H1 (cell line): ENCODE data around the gene ZNF613. TPM values are rescaled to one million over a fixed set of nuclear protein-coding genes. Genes with fewer than 3 reads are reported as not detected.
A peak's percentile ranks its signal among the peaks of the same experiment; 100 is the strongest.

ENCODE experiments used
- CTCF ChIA-PET: fragments of 300-600 bp; sonication (Branson Sonifier 250); formaldehyde crosslinking; loops from one replicate; lab custom pipeline; 2021; ENCODE audit not compliant: partially characterized antibody; lab: Charles Lee
- POLR2A ChIA-PET: fragments of 300-600 bp; sonication (Branson Sonifier 250); formaldehyde crosslinking; loops from one replicate; lab custom pipeline; 2021; ENCODE audit warnings: inconsistent platforms; ENCODE audit not compliant: partially characterized antibody; lab: Charles Lee
- DNase-seq, 2 experiments: peaks; one replicate each; pipeline versions ENCODE4 v3.0.0 to v3.0.0-alpha.2; 2010 to 2022; ENCODE audit warnings: low spot score in 2 of 2, low read depth in 1 of 2, mixed read lengths in 1 of 2
- FAIRE-seq: peaks from 2 replicates; lab custom pipeline; 2011; peaks lifted over from hg19 to GRCh38; lab: Jason Lieb, UNC
- H2AFZ ChIP-seq: 2 replicates; pipeline ENCODE4 v1.8.1; 2012; ENCODE audit warnings: low read length, inconsistent platforms
- H2AK5ac ChIP-seq: 2 replicates; pipeline ENCODE4 v1.6.1; 2013; ENCODE audit warnings: low read depth, low read length
- H2BK120ac ChIP-seq: replicated peaks from 2 replicates; pipeline ENCODE3; 2013; ENCODE audit warnings: low read depth, low read length, inconsistent platforms
- H2BK12ac ChIP-seq: 2 replicates; pipeline ENCODE4 v1.6.1; 2013; ENCODE audit warnings: low read depth, low read length
- H2BK15ac ChIP-seq: 2 replicates; pipeline ENCODE4 v1.6.1; 2013; ENCODE audit warnings: low read length
- H2BK20ac ChIP-seq: 2 replicates; pipeline ENCODE4 v1.6.1; 2013; ENCODE audit warnings: low read length
- H2BK5ac ChIP-seq: 2 replicates; pipeline ENCODE4 v1.6.1; 2013; ENCODE audit warnings: low read depth, low read length
- H3K14ac ChIP-seq: 2 replicates; pipeline ENCODE4 v1.6.1; 2013; ENCODE audit warnings: inconsistent platforms; ENCODE audit not compliant: insufficient read length
- H3K18ac ChIP-seq: 2 replicates; pipeline ENCODE4 v1.6.1; 2013; ENCODE audit warnings: low read length; ENCODE audit errors: extremely low read depth
- H3K23ac ChIP-seq: 2 replicates; pipeline ENCODE4 v1.6.1; 2013; ENCODE audit warnings: inconsistent platforms; ENCODE audit not compliant: insufficient read length
- H3K23me2 ChIP-seq: 2 replicates; pipeline ENCODE4 v1.6.1; 2013; ENCODE audit warnings: low read depth, low read length
- H3K27ac ChIP-seq: 2 replicates; pipeline ENCODE4 v1.6.1; 2011; ENCODE audit warnings: low read depth, low read length, inconsistent platforms
- H3K27me3 ChIP-seq, 4 experiments: replicated peaks in 1 of 4; 1 replicate in 1 of 4; 2 replicates in 3 of 4; pipeline versions ENCODE4 v1.6.1 to v1.8.1; 2011 to 2013; ENCODE audit warnings: low read length in 3 of 4, mild to moderate bottlenecking in 3 of 4, inconsistent platforms in 2 of 4, mixed read lengths in 2 of 4, moderate library complexity in 1 of 4; ENCODE audit not compliant: control insufficient read depth in 3 of 4, insufficient read depth in 3 of 4; ENCODE audit errors: extremely low read depth in 1 of 4
- H3K36me3 ChIP-seq, 4 experiments: 2 replicates each; pipeline versions ENCODE4 v1.6.1 to v1.8.1; 2011 to 2013; ENCODE audit warnings: mild to moderate bottlenecking in 4 of 4, low read length in 3 of 4, moderate library complexity in 2 of 4, control low read depth in 1 of 4, inconsistent platforms in 1 of 4; ENCODE audit not compliant: insufficient read depth in 4 of 4, control insufficient read depth in 2 of 4
- H3K4ac ChIP-seq: replicated peaks from 2 replicates; pipeline ENCODE3; 2013; ENCODE audit warnings: low read length, low read depth, mixed read lengths, inconsistent platforms; ENCODE audit not compliant: insufficient read length
- H3K4me1 ChIP-seq, 4 experiments: replicated peaks in 1 of 4; 1 replicate in 1 of 4; 2 replicates in 3 of 4; pipeline versions ENCODE4 v1.6.1 to v1.8.1; 2011 to 2013; ENCODE audit warnings: low read length in 3 of 4, inconsistent platforms in 2 of 4, mixed read lengths in 1 of 4; ENCODE audit not compliant: insufficient read depth in 4 of 4, control insufficient read depth in 3 of 4
- H3K4me2 ChIP-seq, 2 experiments: 2 replicates each; pipeline versions ENCODE4 v1.6.1 to v1.8.1; 2011 to 2013; ENCODE audit warnings: low read depth in 2 of 2, low read length in 2 of 2, control low read depth in 1 of 2, inconsistent platforms in 1 of 2, mild to moderate bottlenecking in 1 of 2; ENCODE audit not compliant: insufficient read depth in 1 of 2
- H3K4me3 ChIP-seq, 4 experiments: fragments of 200-600, 300-600 bp in 1 of 4; sonication (generic), shearing (Covaris generic), sonication (Bioruptor Twin) in 1 of 4; 2 replicates each; pipeline versions ENCODE4 v1.5.1 to v1.8.1; 2011 to 2016; ENCODE audit warnings: low read length in 4 of 4, low read depth in 3 of 4, control low read depth in 2 of 4, inconsistent platforms in 2 of 4, mild to moderate bottlenecking in 2 of 4, mixed read lengths in 1 of 4, moderate library complexity in 1 of 4; ENCODE audit not compliant: insufficient read depth in 2 of 4; ENCODE audit errors: extremely low read depth in 1 of 4
- H3K56ac ChIP-seq: replicated peaks from 2 replicates; pipeline ENCODE3; 2013; ENCODE audit warnings: low read depth, mild to moderate bottlenecking, mixed read lengths, low read length, inconsistent platforms; ENCODE audit not compliant: insufficient read length
- H3K79me1 ChIP-seq: 2 replicates; pipeline ENCODE4 v1.6.1; 2013; ENCODE audit warnings: low read depth, low read length, control low read depth
- H3K79me2 ChIP-seq, 2 experiments: 2 replicates each; pipeline versions ENCODE4 v1.6.1 to v1.8.1; 2012 to 2013; ENCODE audit warnings: low read length in 2 of 2, mild to moderate bottlenecking in 2 of 2, inconsistent platforms in 1 of 2; ENCODE audit not compliant: insufficient read depth in 2 of 2, control insufficient read depth in 1 of 2
- H3K9ac ChIP-seq, 4 experiments: replicated peaks in 1 of 4; 1 replicate in 1 of 4; 2 replicates in 3 of 4; pipeline versions ENCODE4 v1.6.1 to v1.8.1; 2011 to 2013; ENCODE audit warnings: low read depth in 3 of 4, low read length in 3 of 4, control low read depth in 2 of 4, mild to moderate bottlenecking in 2 of 4, moderate library complexity in 2 of 4, inconsistent platforms in 1 of 4; ENCODE audit errors: extremely low read depth in 1 of 4
- H3K9me3 ChIP-seq, 2 experiments: 2 replicates each; pipeline versions ENCODE4 v1.6.1 to v1.8.1; 2012 to 2013; ENCODE audit warnings: mild to moderate bottlenecking in 2 of 2, moderate library complexity in 2 of 2, control low read depth in 1 of 2, inconsistent platforms in 1 of 2, low read depth in 1 of 2, low read length in 1 of 2, mixed read lengths in 1 of 2; ENCODE audit not compliant: insufficient read depth in 2 of 2
- H4K20me1 ChIP-seq, 2 experiments: replicated peaks in 1 of 2; 2 replicates each; pipeline versions ENCODE3 to v1.8.1; 2011 to 2013; ENCODE audit warnings: inconsistent platforms in 2 of 2, low read length in 2 of 2, mild to moderate bottlenecking in 1 of 2; ENCODE audit not compliant: insufficient read depth in 2 of 2, control insufficient read depth in 1 of 2
- H4K5ac ChIP-seq: 2 replicates; pipeline ENCODE4 v1.6.1; 2013; ENCODE audit warnings: low read length, low read depth, mixed read lengths, inconsistent platforms; ENCODE audit not compliant: insufficient read length
- H4K8ac ChIP-seq: 2 replicates; pipeline ENCODE4 v1.8.0; 2013; ENCODE audit warnings: mild to moderate bottlenecking, moderate library complexity, low read length, inconsistent platforms; ENCODE audit not compliant: insufficient read depth; ENCODE audit errors: extremely low read depth
- H4K91ac ChIP-seq: replicated peaks from 2 replicates; pipeline ENCODE3; 2013; ENCODE audit warnings: low read length, mixed read lengths, inconsistent platforms; ENCODE audit not compliant: insufficient read length
- ATF3 ChIP-seq: IDR thresholded peaks from 2 replicates; pipeline ENCODE4 v1.6.1; 2011; ENCODE audit warnings: low read depth, mild to moderate bottlenecking, low read length; ENCODE audit not compliant: insufficient read depth
- MAFK ChIP-seq: IDR thresholded peaks from 2 replicates; pipeline ENCODE4 v1.6.1; 2012; ENCODE audit warnings: low read depth, mild to moderate bottlenecking, improper control_type of control experiment, low read length
- PHF8 ChIP-seq: fragments of 200-600 bp; sonication (generic); conservative IDR thresholded peaks from 2 replicates; pipeline ENCODE4 v1.7.1; 2012; ENCODE audit warnings: low read depth, mild to moderate bottlenecking, inconsistent platforms, low read length, moderate library complexity
- RFX5 ChIP-seq: IDR thresholded peaks from 2 replicates; pipeline ENCODE4 v1.6.1; 2011; ENCODE audit warnings: low read depth, low read length, improper control_type of control experiment, borderline replicate concordance
- WGBS, 2 experiments: shearing (Covaris generic) in 1 of 2; methylation state at CpG; one replicate each; pipeline versions ENCODE4 v1.1.6 to v1.1.7; 2013 to 2015; ENCODE audit warnings: low lambda C conversion rate in 2 of 2, mixed read lengths in 2 of 2, inconsistent platforms in 1 of 2, low coverage in 1 of 2, missing lambda C conversion rate in 1 of 2; ENCODE audit not compliant: insufficient replicate concordance in 2 of 2, insufficient coverage in 1 of 2, insufficient read length in 1 of 2; ENCODE audit errors: extremely low coverage in 1 of 2, missing lambda C conversion rate in 1 of 2; 5-methylcytosine and 5-hydroxymethylcytosine counted together
- polyA plus RNA-seq, 7 experiments: library from polyadenylated mRNA; depleted of rRNA in 3 of 7; stranded (reverse) in 5 of 7; unstranded in 2 of 7; fragments of >200 nt in 5 of 7; fragments of 200-250 nt in 2 of 7; gene quantifications; 1 replicate in 5 of 7; 2 replicates in 1 of 7; 4 replicates in 1 of 7; pipeline versions ENCODE4 v1.2.1 to v1.2.3, GENCODE V29; 2011 to 2013; ENCODE audit warnings: missing spikeins in 2 of 7, mixed read lengths in 2 of 7
- total RNA-seq: library from RNA; stranded (reverse); fragmentation: NEBNext Ultra II Directional; extraction: Animal tissue kit (Norgen Biotek cat#: 25700); gene quantifications from 2 replicates; pipeline ENCODE4 v1.2.1, GENCODE V29; 2021

Gene ZNF613
- total and polyA plus RNA-seq, 2 of the 8 experiments (the other 6 are each of a cell fraction or from before 2014, with no cell fraction given): 4.7 to 14.2 TPM

DNA sequence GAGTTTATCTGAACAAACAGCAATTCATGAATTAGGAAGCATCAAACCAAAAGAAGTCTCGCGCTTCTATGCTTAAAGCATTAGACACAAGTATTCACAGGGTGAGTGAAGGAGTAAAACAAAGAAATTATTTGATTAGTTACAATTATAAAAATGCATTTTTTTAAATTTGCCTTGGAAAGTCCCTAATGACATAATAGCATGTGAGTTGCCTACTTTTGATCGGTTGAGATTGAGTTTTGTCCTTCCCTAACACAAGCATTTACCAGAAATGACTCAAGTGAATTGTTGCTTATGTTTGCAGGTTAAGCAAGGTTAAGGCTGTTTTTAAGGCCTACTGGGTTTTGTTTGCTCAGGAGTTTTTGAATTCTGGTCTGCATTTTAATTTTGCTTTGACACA, 22.1 kb upstream of the ZNF613 start:
- Histone ChIP-seq H3K4me1 (peaks cover 4 to 19% (median 11%) of the 10 kb centered on the region in 4 experiments), H3K18ac (peak overlapping the region; percentile 76), H3K79me2 (peaks cover 44 to 48% of the 10 kb centered on the region in 2 experiments), H3K9me3 (peaks cover 21 to 29% of the 10 kb centered on the region in 2 experiments), H2BK20ac (peak overlapping the region; percentile 87; the same call in 1 of the 2 replicates), H2BK12ac (peak overlapping the region; percentile 99), H2AFZ (no peak overlapping the region), H3K23ac (no peak overlapping the region), H3K4me2 (peak overlapping the region; percentile 67 to 94), H3K4ac (peak overlapping the region; percentile 100), H4K5ac (peak overlapping the region; percentile 97), H3K4me3 (peak overlapping the region; percentile 93 to 100 (median 96); a peak in 7 of 8 replicates), H4K8ac (no peak overlapping the region), H2BK120ac (peak overlapping the region; percentile 100), H3K79me1 (peaks cover 4% of the 10 kb centered on the region; the same call in 1 of the 2 replicates), H2BK5ac (peak overlapping the region; percentile 97), H2BK15ac (peak overlapping the region; percentile 12; the same call in 1 of the 2 replicates), H4K20me1 (peaks cover 2% of the 10 kb centered on the region in 2 experiments), H3K9ac (peak overlapping the region in 3 of 4 experiments; percentile 6 to 61 (median 39); a peak in 4 of 7 replicates)
- CTCF ChIA-PET: no interaction called here
- no peak for FAIRE-seq
- 25% methylated on average over 3 of the region's 3 CpGs; no CpG with 5 or more reads in 1 of the 2 experiments for WGBS, 2 experiments
- TF ChIP-seq ATF3: no peak
- TF ChIP-seq RFX5: no peak
- 0 out of 2 replicates have a peak, but pooled peaks have one; percentile 4 for TF ChIP-seq MAFK
- no peak for TF ChIP-seq PHF8
- TF ChIP-seq, all 59 proteins: peak for 1
- Histone ChIP-seq H4K91ac (peak overlapping the region; percentile 100), H2AK5ac (peak overlapping the region; percentile 96), H3K14ac (peak overlapping the region; percentile 54), H3K27ac (peak overlapping the region; percentile 93), H3K23me2 (no peaks in the 10 kb centered on the region), H3K36me3 (peaks cover 10 to 31% (median 22%) of the 10 kb centered on the region in 4 experiments), H3K27me3 (no peaks in the 10 kb centered on the region), H3K56ac (peak overlapping the region; percentile 90)
- POLR2A ChIA-PET: interaction anchor here (0.7 to 1.4 kb wide), 3 partner anchors 12 to 23 kb away, joined by 3 to 6 read pairs (median 5); no protein-coding TSS in a partner anchor
- no peak for DNase-seq
